Measurements from ENCODE around the gene DPM2.

Gene DPM2

GRCh38 chr9:127968042-127968441, 30.4 kb upstream of the DPM2 start:
- in situ Hi-C loops (cut with MboI; ENCODE audit: low sequenced_read_pairs): no loop called here
- no peak for DNase-seq (ENCODE audit: low spot score in 2 of 2)
- no peak overlapping the region for H3K4me3 ChIP-seq
- H3K9me3 ChIP-seq: no peaks in the 10 kb centered on the region
- H3K36me3 ChIP-seq (replicated peaks): no peaks in the 10 kb centered on the region
- H3K4me1 ChIP-seq: peaks cover 10% of the 10 kb centered on the region
- no peaks in the 10 kb centered on the region for H3K27me3 ChIP-seq (ENCODE audit: low read depth)

GRCh38 chr9:127967151-127967809, 29.6 kb upstream of the DPM2 start:
- no peak overlapping the region for H3K4me3 ChIP-seq
- no peak for DNase-seq (ENCODE audit: low spot score in 2 of 2)
- in situ Hi-C loops (cut with MboI; ENCODE audit: low sequenced_read_pairs): no loop called here

GRCh38 chr9:127966416-127967150, 28.9 kb upstream of the DPM2 start:
- H3K9me3 ChIP-seq: no peaks in the 10 kb centered on the region
- in situ Hi-C loops (cut with MboI; ENCODE audit: low sequenced_read_pairs): no loop called here
- no peak for DNase-seq (ENCODE audit: low spot score in 2 of 2)
- no peaks in the 10 kb centered on the region for H3K27me3 ChIP-seq (ENCODE audit: low read depth)
- no peaks in the 10 kb centered on the region for H3K36me3 ChIP-seq (replicated peaks)
- H3K4me3 ChIP-seq: no peak overlapping the region
- H3K4me1 ChIP-seq: peaks cover 10% of the 10 kb centered on the region

More at GRCh38 chr9:127967151-127967809, 29.6 kb upstream of the DPM2 start:
- Histone ChIP-seq H3K27me3 (ENCODE audit: low read depth) (no peaks in the 10 kb centered on the region), H3K4me1 (peaks cover 10% of the 10 kb centered on the region), H3K36me3 (replicated peaks) (no peaks in the 10 kb centered on the region), H3K9me3 (no peaks in the 10 kb centered on the region)

GRCh38 chr9:127965953-127966352, 28.3 kb upstream of the DPM2 start:
- DNase-seq (ENCODE audit: low spot score in 2 of 2): no peak
- in situ Hi-C loops (cut with MboI; ENCODE audit: low sequenced_read_pairs): no loop called here
- no peaks in the 10 kb centered on the region for H3K36me3 ChIP-seq (replicated peaks)
- H3K9me3 ChIP-seq: no peaks in the 10 kb centered on the region
- peaks cover 10% of the 10 kb centered on the region for H3K4me1 ChIP-seq
- H3K4me3 ChIP-seq: no peak overlapping the region
- H3K27me3 ChIP-seq (ENCODE audit: low read depth): no peaks in the 10 kb centered on the region

- Histone ChIP-seq H3K4me3 (no peak overlapping the region), H3K27me3 (ENCODE audit: low read depth) (no peaks in the 10 kb centered on the region), H3K9me3 (no peaks in the 10 kb centered on the region), H3K4me1 (peaks cover 19% of the 10 kb centered on the region), H3K36me3 (replicated peaks) (no peaks in the 10 kb centered on the region)
- in situ Hi-C loops (cut with MboI; ENCODE audit: low sequenced_read_pairs): no loop called here
- DNase-seq (ENCODE audit: low spot score in 2 of 2): no peak
Observed at GRCh38 chr9:127963359-127964064, 25.9 kb upstream of the DPM2 start.

- H3K4me1 ChIP-seq: peaks cover 19% of the 10 kb centered on the region
- no peaks in the 10 kb centered on the region for H3K36me3 ChIP-seq (replicated peaks)
- no peak overlapping the region for H3K4me3 ChIP-seq
- in situ Hi-C loops (cut with MboI; ENCODE audit: low sequenced_read_pairs): no loop called here
- H3K9me3 ChIP-seq: no peaks in the 10 kb centered on the region
- DNase-seq (ENCODE audit: low spot score in 2 of 2): no peak
- no peaks in the 10 kb centered on the region for H3K27me3 ChIP-seq (ENCODE audit: low read depth)
Observed at GRCh38 chr9:127963041-127963358, 25.3 kb upstream of the DPM2 start.

- no peak for DNase-seq (ENCODE audit: low spot score in 2 of 2)
- no peak overlapping the region for H3K4me3 ChIP-seq
- no peaks in the 10 kb centered on the region for H3K27me3 ChIP-seq (ENCODE audit: low read depth)
- no peaks in the 10 kb centered on the region for H3K9me3 ChIP-seq
- H3K36me3 ChIP-seq (replicated peaks): no peaks in the 10 kb centered on the region
- in situ Hi-C loops (cut with MboI; ENCODE audit: low sequenced_read_pairs): no loop called here
- H3K4me1 ChIP-seq: peaks cover 19% of the 10 kb centered on the region
Observed at GRCh38 chr9:127962278-127962677, 24.6 kb upstream of the DPM2 start.

GRCh38 chr9:127961613-127962155, 24.0 kb upstream of the DPM2 start:
- peaks cover 19% of the 10 kb centered on the region for H3K4me1 ChIP-seq
- no peak overlapping the region for H3K4me3 ChIP-seq
- no peaks in the 10 kb centered on the region for H3K9me3 ChIP-seq
- in situ Hi-C loops (cut with MboI; ENCODE audit: low sequenced_read_pairs): no loop called here
- H3K27me3 ChIP-seq (ENCODE audit: low read depth): no peaks in the 10 kb centered on the region
- no peak for DNase-seq (ENCODE audit: low spot score in 2 of 2)
- no peaks in the 10 kb centered on the region for H3K36me3 ChIP-seq (replicated peaks)

- Histone ChIP-seq H3K4me3 (no peak overlapping the region), H3K4me1 (peaks cover 19% of the 10 kb centered on the region)
Observed at GRCh38 chr9:127961155-127961490, 23.5 kb upstream of the DPM2 start.

GRCh38 chr9:127960410-127961154, 22.9 kb upstream of the DPM2 start:
- H3K4me3 ChIP-seq: no peak overlapping the region
- peaks cover 15% of the 10 kb centered on the region for H3K4me1 ChIP-seq
- no peaks in the 10 kb centered on the region for H3K27me3 ChIP-seq (ENCODE audit: low read depth)
- H3K36me3 ChIP-seq (replicated peaks): no peaks in the 10 kb centered on the region
- H3K9me3 ChIP-seq: no peaks in the 10 kb centered on the region
- peak; percentile 74 to 76 for DNase-seq (ENCODE audit: low spot score in 2 of 2)
- in situ Hi-C loops (cut with MboI; ENCODE audit: low sequenced_read_pairs): no loop called here

More at GRCh38 chr9:127961155-127961490, 23.5 kb upstream of the DPM2 start:
- Histone ChIP-seq H3K9me3 (no peaks in the 10 kb centered on the region), H3K36me3 (replicated peaks) (no peaks in the 10 kb centered on the region), H3K27me3 (ENCODE audit: low read depth) (no peaks in the 10 kb centered on the region)
- in situ Hi-C loops (cut with MboI; ENCODE audit: low sequenced_read_pairs): no loop called here
- DNase-seq (ENCODE audit: low spot score in 2 of 2): no peak

- peaks cover 9% of the 10 kb centered on the region for H3K4me1 ChIP-seq
- H3K9me3 ChIP-seq: no peaks in the 10 kb centered on the region
- H3K4me3 ChIP-seq: no peak overlapping the region
- H3K27me3 ChIP-seq (ENCODE audit: low read depth): no peaks in the 10 kb centered on the region
- in situ Hi-C loops (cut with MboI; ENCODE audit: low sequenced_read_pairs): no loop called here
- H3K36me3 ChIP-seq (replicated peaks): no peaks in the 10 kb centered on the region
- DNase-seq (ENCODE audit: low spot score in 2 of 2): no peak
Observed at GRCh38 chr9:127959841-127960409, 22.3 kb upstream of the DPM2 start.

GRCh38 chr9:127959398-127959797, 21.7 kb upstream of the DPM2 start:
- no peaks in the 10 kb centered on the region for H3K36me3 ChIP-seq (replicated peaks)
- peaks cover 9% of the 10 kb centered on the region for H3K4me1 ChIP-seq
- no peak for DNase-seq (ENCODE audit: low spot score in 2 of 2)
- in situ Hi-C loops (cut with MboI; ENCODE audit: low sequenced_read_pairs): no loop called here
- H3K4me3 ChIP-seq: no peak overlapping the region
- H3K9me3 ChIP-seq: no peaks in the 10 kb centered on the region
- H3K27me3 ChIP-seq (ENCODE audit: low read depth): no peaks in the 10 kb centered on the region

GRCh38 chr9:127958728-127959127, 21.1 kb upstream of the DPM2 start:
- H3K36me3 ChIP-seq (replicated peaks): no peaks in the 10 kb centered on the region
- in situ Hi-C loops (cut with MboI; ENCODE audit: low sequenced_read_pairs): no loop called here
- no peaks in the 10 kb centered on the region for H3K27me3 ChIP-seq (ENCODE audit: low read depth)
- no peak overlapping the region for H3K4me3 ChIP-seq
- no peak for DNase-seq (ENCODE audit: low spot score in 2 of 2)
- peaks cover 9% of the 10 kb centered on the region for H3K4me1 ChIP-seq
- H3K9me3 ChIP-seq: no peaks in the 10 kb centered on the region
